ENCODE results near the gene PGAP2.
"Not testable (repeated sequence)": the region's sequence is repeated elsewhere in the genome, so short reads cannot be mapped to it uniquely, and the experiment has no call there.

The PGAP2 gene

DNA sequence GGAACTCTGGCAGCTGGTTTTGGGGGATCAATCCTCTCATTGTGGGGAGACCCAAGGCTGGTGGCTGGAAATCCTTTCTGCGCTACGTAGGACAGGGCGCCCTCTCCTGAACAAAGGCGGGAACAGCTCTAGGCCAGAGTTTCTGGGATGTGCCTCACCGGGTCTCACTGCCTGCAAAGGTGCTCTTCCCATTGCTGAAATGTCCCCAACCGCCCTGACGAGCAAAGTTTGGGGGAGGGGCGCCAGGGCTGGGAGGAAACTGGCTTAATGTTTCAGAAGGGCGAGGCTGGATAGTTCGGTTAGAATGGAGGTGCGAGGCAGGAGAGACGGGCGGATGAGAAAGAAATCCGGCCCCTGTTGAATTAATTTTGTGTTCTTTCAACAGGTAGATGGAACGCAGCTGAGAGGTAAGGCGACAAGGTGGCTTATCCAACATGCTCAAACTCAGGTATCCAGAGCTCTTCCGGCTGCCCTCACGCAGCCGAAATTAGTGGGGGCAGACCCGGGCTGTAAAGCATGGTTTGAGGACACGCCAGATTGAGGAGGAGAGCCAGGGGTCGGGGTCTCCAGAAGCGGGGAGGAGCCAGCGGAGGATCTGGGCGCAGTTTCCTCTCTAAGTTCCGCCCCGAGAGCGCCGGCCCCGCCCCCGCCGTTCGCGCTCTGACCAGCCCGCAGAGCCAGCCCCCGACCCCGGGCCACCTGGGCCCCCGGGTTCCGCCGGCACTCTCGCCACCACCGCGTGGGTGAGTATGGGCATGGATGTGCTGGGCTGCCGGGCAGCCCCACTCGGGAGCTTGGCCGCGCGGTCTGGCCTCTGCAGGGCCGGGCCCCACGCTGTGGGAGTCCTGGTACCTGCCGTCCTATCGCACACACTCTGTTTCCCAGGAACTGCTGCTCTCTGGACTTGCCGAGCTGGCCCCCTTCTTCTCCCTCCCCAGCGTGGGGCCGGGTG, at the start of gene PGAP2:
Gene PGAP2 (plus strand): TSS at position 652 of the 952 bp plus-strand sequence. CDS start 2,700 bp downstream, outside the sequence.
- peak within 1 kb of the TSS; percentile 54 for H3K27ac ChIP-seq (ENCODE audit: low read depth, low read length)
- H3K27me3 ChIP-seq (ENCODE audit: control insufficient read depth in 1 of 2, insufficient read depth in 2 of 2, low read length in 2 of 2), result no peaks in the 10 kb centered on the region
- peak within 1 kb of the TSS; percentile 74 to 91 for H3K4me3 ChIP-seq (ENCODE audit: low read depth in 1 of 2, low read length in 2 of 2)
- peak within 1 kb of the TSS; percentile 12 for H3K9ac ChIP-seq (ENCODE audit: low read length)
- no peaks in the 10 kb centered on the region for H3K36me3 ChIP-seq (ENCODE audit: insufficient read depth, low read length)
- H3K9me3 ChIP-seq (ENCODE audit: low read length), result no peaks in the 10 kb centered on the region
- peaks cover 10% of the 10 kb centered on the region for H3K4me1 ChIP-seq (ENCODE audit: insufficient read depth, low read length)

- Histone ChIP-seq H3K9me3 (ENCODE audit: low read length) (no peaks in the 10 kb centered on the region), H3K27me3 (ENCODE audit: control insufficient read depth in 1 of 2, insufficient read depth in 2 of 2, low read length in 2 of 2) (no peaks in the 10 kb centered on the region), H3K4me3 (ENCODE audit: low read depth in 1 of 2, low read length in 2 of 2) (no peak overlapping the region), H3K9ac (ENCODE audit: low read length) (no peak overlapping the region), H3K36me3 (ENCODE audit: insufficient read depth, low read length) (peaks cover 75% of the 10 kb centered on the region), H3K4me1 (ENCODE audit: insufficient read depth, low read length) (no peaks in the 10 kb centered on the region), H3K27ac (ENCODE audit: low read depth, low read length) (no peak overlapping the region)
These were observed 44.1 kb upstream of the PGAP2 start for GRCh38 chr11:3764266-3764665.

DNA sequence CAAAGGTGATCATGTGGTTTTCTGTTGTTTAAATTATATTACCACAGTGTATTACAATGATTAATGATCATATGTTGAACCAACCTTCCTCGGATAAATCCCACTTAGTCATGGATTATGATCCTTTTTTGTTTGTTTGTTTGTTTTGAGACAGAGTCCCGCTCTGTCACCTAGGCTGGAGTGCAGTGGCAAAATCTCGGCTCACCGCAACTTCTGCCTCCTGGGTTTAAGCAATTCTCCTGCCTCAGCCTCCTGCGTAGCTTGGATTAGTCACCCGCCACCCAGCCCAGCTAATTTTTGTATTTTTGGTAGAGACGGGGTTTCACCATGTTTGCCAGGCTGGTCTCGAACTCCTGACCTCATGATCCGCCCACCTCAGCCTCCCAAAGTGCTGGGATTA, 41.5 kb upstream of the PGAP2 start:
- peaks cover 85% of the 10 kb centered on the region for H3K36me3 ChIP-seq (ENCODE audit: insufficient read depth, low read length)

DNA sequence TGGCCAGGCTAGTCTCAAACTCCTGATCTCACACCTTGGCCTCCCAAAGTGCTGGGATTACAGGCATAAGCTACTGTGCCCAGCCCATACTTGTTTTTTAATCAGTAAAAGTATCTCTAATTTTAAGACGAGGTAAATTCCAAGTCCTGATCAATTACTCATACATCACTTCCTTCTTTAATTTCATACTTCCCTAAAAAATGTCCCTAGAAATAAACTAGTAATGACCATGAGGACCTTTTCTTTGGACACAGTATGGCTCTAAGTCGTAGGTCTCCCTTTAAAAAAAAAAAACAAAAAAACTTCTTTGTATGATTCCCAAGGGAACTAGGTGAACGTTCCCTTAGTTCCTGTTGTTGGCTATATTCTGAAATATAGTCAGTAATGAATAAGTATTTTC, 40.8 kb upstream of the PGAP2 start:
- Histone ChIP-seq H3K27me3 (ENCODE audit: control insufficient read depth in 1 of 2, insufficient read depth in 2 of 2, low read length in 2 of 2) (no peaks in the 10 kb centered on the region), H3K27ac (ENCODE audit: low read depth, low read length) (no peak overlapping the region), H3K4me3 (ENCODE audit: low read depth in 1 of 2, low read length in 2 of 2) (no peak overlapping the region), H3K36me3 (ENCODE audit: insufficient read depth, low read length) (peaks cover 89% of the 10 kb centered on the region), H3K9me3 (ENCODE audit: low read length) (no peaks in the 10 kb centered on the region), H3K9ac (ENCODE audit: low read length) (no peak overlapping the region), H3K4me1 (ENCODE audit: insufficient read depth, low read length) (no peaks in the 10 kb centered on the region)

More for the DNA sequence above, 41.5 kb upstream of the PGAP2 start:
- H3K4me3 ChIP-seq (ENCODE audit: low read depth in 1 of 2, low read length in 2 of 2); H3K4me1 ChIP-seq (ENCODE audit: insufficient read depth, low read length); H3K9me3 ChIP-seq (ENCODE audit: low read length); H3K27me3 ChIP-seq (ENCODE audit: control insufficient read depth in 1 of 2, insufficient read depth in 2 of 2, low read length in 2 of 2); H3K9ac ChIP-seq (ENCODE audit: low read length); H3K27ac ChIP-seq (ENCODE audit: low read depth, low read length): not testable (repeated sequence)

DNA sequence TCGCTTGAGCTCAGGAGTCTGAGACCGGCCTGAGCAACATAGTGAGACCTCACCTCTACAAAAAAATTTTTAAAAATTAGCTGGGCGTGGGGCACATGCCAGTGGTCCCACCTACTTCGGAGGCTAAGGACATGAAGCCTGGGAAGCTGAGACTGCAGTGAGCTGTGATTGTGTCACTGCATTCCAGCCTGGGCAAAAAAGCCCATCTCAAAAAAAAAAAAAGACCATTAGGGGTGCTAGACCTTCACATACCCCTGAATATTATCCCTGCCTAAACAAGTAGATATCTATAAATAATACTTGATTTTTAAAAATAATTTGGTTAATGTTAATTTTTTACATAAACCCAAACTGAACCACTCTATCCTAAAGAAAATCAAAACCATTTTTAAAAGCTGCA, 35.2 kb upstream of the PGAP2 start:
- Histone ChIP-seq H3K9me3 (ENCODE audit: low read length) (no peaks in the 10 kb centered on the region), H3K36me3 (ENCODE audit: insufficient read depth, low read length) (peaks cover 77% of the 10 kb centered on the region), H3K4me1 (ENCODE audit: insufficient read depth, low read length) (no peaks in the 10 kb centered on the region), H3K27ac (ENCODE audit: low read depth, low read length) (no peak overlapping the region), H3K4me3 (ENCODE audit: low read depth in 1 of 2, low read length in 2 of 2) (no peak overlapping the region), H3K9ac (ENCODE audit: low read length) (no peak overlapping the region), H3K27me3 (ENCODE audit: control insufficient read depth in 1 of 2, insufficient read depth in 2 of 2, low read length in 2 of 2) (no peaks in the 10 kb centered on the region)

- H3K27me3 ChIP-seq (ENCODE audit: control insufficient read depth in 1 of 2, insufficient read depth in 2 of 2, low read length in 2 of 2), result no peaks in the 10 kb centered on the region
- no peak overlapping the region for H3K27ac ChIP-seq (ENCODE audit: low read depth, low read length)
- no peaks in the 10 kb centered on the region for H3K9me3 ChIP-seq (ENCODE audit: low read length)
- no peak overlapping the region for H3K4me3 ChIP-seq (ENCODE audit: low read depth in 1 of 2, low read length in 2 of 2)
- H3K36me3 ChIP-seq (ENCODE audit: insufficient read depth, low read length), result peaks cover 62% of the 10 kb centered on the region
- H3K9ac ChIP-seq (ENCODE audit: low read length), result no peak overlapping the region
- no peaks in the 10 kb centered on the region for H3K4me1 ChIP-seq (ENCODE audit: insufficient read depth, low read length)
These were observed 32.5 kb upstream of the PGAP2 start for GRCh38 chr11:3775736-3776406.

DNA sequence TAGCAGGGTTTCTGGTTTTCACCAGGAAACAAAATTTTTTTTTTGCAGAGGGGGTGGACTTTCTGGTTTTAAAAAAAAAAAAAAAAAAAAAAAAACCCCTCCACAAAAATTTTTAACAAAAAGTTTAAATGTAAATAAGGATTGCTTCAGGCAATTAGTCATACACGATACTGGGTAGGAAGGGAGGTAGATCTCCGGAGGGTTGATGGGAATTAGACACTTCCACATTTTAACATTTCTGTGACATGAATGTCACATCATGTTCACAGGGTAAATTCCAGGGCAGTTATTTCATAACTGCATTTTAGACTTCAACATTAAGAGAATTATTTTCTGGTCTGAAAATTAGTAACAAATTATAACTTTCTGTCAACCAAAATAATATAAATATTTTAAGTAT, 26.9 kb upstream of the PGAP2 start:
- Histone ChIP-seq H3K9ac (ENCODE audit: low read length) (no peak overlapping the region), H3K27ac (ENCODE audit: low read depth, low read length) (no peak overlapping the region), H3K36me3 (ENCODE audit: insufficient read depth, low read length) (peaks cover 26% of the 10 kb centered on the region), H3K4me1 (ENCODE audit: insufficient read depth, low read length) (peaks cover 6% of the 10 kb centered on the region), H3K4me3 (ENCODE audit: low read depth in 1 of 2, low read length in 2 of 2) (no peak overlapping the region), H3K27me3 (ENCODE audit: control insufficient read depth in 1 of 2, insufficient read depth in 2 of 2, low read length in 2 of 2) (no peaks in the 10 kb centered on the region), H3K9me3 (ENCODE audit: low read length) (no peaks in the 10 kb centered on the region)

- Histone ChIP-seq H3K27me3 (ENCODE audit: control insufficient read depth in 1 of 2, insufficient read depth in 2 of 2, low read length in 2 of 2) (no peaks in the 10 kb centered on the region), H3K4me3 (ENCODE audit: low read depth in 1 of 2, low read length in 2 of 2) (no peak overlapping the region), H3K9me3 (ENCODE audit: low read length) (no peaks in the 10 kb centered on the region), H3K27ac (ENCODE audit: low read depth, low read length) (no peak overlapping the region), H3K9ac (ENCODE audit: low read length) (no peak overlapping the region), H3K4me1 (ENCODE audit: insufficient read depth, low read length) (peaks cover 16% of the 10 kb centered on the region), H3K36me3 (ENCODE audit: insufficient read depth, low read length) (peaks cover 12% of the 10 kb centered on the region)
These were observed 25.4 kb upstream of the PGAP2 start for GRCh38 chr11:3782963-3783362.

DNA sequence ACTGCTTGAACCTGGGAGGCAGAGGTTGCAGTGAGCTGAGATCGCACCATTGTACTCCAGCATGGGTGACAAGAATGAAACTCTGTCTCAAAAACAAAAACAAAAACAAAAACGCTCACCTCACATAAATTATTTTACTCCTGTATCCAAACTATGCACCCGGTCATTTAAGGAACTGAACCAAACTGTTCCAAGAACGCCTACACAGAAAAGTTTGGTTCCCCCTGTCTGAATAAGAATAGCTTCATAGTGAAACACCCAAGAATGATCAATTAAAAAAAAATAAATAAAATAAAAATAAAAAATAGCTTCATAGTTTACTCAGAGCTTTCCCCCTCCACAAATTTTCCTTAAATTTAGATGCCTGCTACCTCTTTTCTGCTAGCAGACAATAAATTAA, 24.7 kb upstream of the PGAP2 start:
- H3K4me3 ChIP-seq (ENCODE audit: low read depth in 1 of 2, low read length in 2 of 2), result no peak overlapping the region
- H3K4me1 ChIP-seq (ENCODE audit: insufficient read depth, low read length), result peaks cover 16% of the 10 kb centered on the region

GRCh38 chr11:3786781-3787428, 21.5 kb upstream of the PGAP2 start:
- H3K9me3 ChIP-seq (ENCODE audit: low read length), result no peaks in the 10 kb centered on the region
- H3K4me1 ChIP-seq (ENCODE audit: insufficient read depth, low read length), result peaks cover 25% of the 10 kb centered on the region
- H3K27ac ChIP-seq (ENCODE audit: low read depth, low read length), result no peak overlapping the region
- no peak overlapping the region for H3K9ac ChIP-seq (ENCODE audit: low read length)
- no peaks in the 10 kb centered on the region for H3K27me3 ChIP-seq (ENCODE audit: control insufficient read depth in 1 of 2, insufficient read depth in 2 of 2, low read length in 2 of 2)
- H3K36me3 ChIP-seq (ENCODE audit: insufficient read depth, low read length), result no peaks in the 10 kb centered on the region
- H3K4me3 ChIP-seq (ENCODE audit: low read depth in 1 of 2, low read length in 2 of 2), result no peak overlapping the region

More for the DNA sequence above, 24.7 kb upstream of the PGAP2 start:
- no peak overlapping the region for H3K27ac ChIP-seq (ENCODE audit: low read depth, low read length)
- H3K27me3 ChIP-seq (ENCODE audit: control insufficient read depth in 1 of 2, insufficient read depth in 2 of 2, low read length in 2 of 2), result no peaks in the 10 kb centered on the region
- H3K9ac ChIP-seq (ENCODE audit: low read length), result no peak overlapping the region
- peaks cover 5% of the 10 kb centered on the region for H3K36me3 ChIP-seq (ENCODE audit: insufficient read depth, low read length)
- H3K9me3 ChIP-seq (ENCODE audit: low read length), result no peaks in the 10 kb centered on the region

DNA sequence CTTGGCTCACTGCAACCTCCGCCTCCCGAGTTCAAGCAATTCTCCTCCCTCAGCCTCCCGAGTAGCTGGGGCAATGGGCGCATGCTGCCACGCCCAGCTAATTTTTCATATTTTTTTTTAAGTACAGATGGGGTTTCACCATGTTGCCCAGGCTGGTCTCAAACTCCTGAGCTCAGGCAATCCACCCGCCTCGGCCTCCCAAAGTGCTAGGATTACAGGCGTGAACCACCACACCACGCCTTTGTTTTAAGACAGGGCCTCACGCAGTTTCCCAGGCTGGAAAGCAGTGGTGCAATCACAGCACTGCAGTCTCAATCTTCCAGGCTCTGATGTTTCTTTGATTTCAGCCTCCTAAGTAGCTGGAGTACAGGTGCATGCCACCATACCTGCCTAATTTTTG, 14.0 kb upstream of the PGAP2 start:
- not testable (repeated sequence) for H3K9me3 ChIP-seq (ENCODE audit: low read length); H3K27me3 ChIP-seq (ENCODE audit: control insufficient read depth in 1 of 2, insufficient read depth in 2 of 2, low read length in 2 of 2); H3K9ac ChIP-seq (ENCODE audit: low read length); H3K4me3 ChIP-seq (ENCODE audit: low read depth in 1 of 2, low read length in 2 of 2); H3K27ac ChIP-seq (ENCODE audit: low read depth, low read length)
- Histone ChIP-seq H3K4me1 (ENCODE audit: insufficient read depth, low read length) (peaks cover 24% of the 10 kb centered on the region), H3K36me3 (ENCODE audit: insufficient read depth, low read length) (peaks cover 16% of the 10 kb centered on the region)
